ENCODE measurements around the gene CRADD.

The CRADD gene

GRCh38 chr12:93673084-93673483, 4.1 kb upstream of the CRADD start:
- DNase-seq: no peak

- no peak for DNase-seq
These were observed 2.8 kb upstream of the CRADD start for GRCh38 chr12:93674386-93674785.

DNA sequence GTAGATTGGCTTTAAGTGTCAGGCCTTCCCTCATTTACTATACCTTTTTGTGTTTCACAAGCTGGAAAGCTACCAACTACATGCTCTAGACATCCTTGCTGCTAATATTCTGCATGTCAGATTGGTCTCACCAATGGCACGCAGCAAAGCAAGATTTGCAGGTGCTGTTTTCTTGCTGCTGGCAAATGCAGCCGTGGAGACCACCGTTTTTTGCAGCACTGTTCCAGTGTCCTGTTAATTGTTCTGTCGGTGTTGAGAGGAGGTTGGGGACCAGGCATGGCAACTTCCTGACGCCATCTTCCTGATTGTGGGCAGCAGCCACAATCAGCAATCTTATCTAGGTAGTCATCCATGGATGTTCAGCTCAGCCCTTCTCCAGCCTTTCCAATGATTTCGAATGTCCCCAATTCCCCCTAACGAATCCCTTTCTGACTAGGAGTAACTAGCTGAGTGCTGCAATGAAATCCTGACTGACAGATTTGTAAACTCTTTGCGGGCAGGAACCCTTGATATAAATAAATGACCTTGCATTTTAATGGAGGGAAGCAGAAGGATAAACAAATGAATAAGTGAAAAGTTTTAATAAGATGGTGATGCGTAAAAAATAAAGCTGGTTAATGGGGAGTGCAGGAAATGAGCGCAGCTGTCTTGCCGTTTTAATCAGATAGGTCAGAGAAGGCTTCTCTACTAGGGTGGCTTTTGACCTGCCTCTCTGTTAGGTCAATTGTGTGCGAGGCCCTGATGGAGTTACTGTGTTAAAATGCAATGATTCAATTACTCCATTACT, 574 bp upstream of the CRADD start:
- no peak for DNase-seq

- DNase-seq: no peak
These were observed 1.6 kb downstream of the CRADD start for GRCh38 chr12:93678779-93679178.

GRCh38 chr12:93679308-93679925, 2.2 kb downstream of the CRADD start:
- no peak for DNase-seq

- no peak for DNase-seq
These were observed 2.8 kb downstream of the CRADD start for GRCh38 chr12:93680006-93680405.

- DNase-seq: no peak
These were observed 5.7 kb downstream of the CRADD start for GRCh38 chr12:93682846-93683261.

DNA sequence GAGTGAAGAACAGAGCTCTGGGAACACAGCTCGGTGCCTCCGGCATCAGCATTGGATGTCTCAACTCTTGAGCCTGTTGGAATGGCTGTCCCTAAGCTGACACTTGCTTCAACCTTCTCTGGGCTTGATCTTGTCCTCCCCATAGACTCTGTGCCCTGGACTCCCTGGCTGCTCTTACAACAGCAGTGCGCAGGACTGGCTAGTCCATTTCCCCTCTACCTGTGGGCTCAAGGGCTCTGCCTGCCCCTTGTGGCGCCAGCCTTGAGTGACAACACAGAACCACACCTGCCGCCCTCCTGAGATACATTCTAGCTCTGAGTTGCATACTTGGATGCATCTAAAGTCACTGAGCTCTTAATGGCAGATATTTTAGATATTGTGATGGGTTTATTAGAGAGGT, 6.2 kb downstream of the CRADD start:
- no peak for DNase-seq

- no peak for DNase-seq
These were observed 7.5 kb downstream of the CRADD start for GRCh38 chr12:93684716-93685115.

- no peak for DNase-seq
These were observed 9.6 kb downstream of the CRADD start for GRCh38 chr12:93686572-93687356.

DNA sequence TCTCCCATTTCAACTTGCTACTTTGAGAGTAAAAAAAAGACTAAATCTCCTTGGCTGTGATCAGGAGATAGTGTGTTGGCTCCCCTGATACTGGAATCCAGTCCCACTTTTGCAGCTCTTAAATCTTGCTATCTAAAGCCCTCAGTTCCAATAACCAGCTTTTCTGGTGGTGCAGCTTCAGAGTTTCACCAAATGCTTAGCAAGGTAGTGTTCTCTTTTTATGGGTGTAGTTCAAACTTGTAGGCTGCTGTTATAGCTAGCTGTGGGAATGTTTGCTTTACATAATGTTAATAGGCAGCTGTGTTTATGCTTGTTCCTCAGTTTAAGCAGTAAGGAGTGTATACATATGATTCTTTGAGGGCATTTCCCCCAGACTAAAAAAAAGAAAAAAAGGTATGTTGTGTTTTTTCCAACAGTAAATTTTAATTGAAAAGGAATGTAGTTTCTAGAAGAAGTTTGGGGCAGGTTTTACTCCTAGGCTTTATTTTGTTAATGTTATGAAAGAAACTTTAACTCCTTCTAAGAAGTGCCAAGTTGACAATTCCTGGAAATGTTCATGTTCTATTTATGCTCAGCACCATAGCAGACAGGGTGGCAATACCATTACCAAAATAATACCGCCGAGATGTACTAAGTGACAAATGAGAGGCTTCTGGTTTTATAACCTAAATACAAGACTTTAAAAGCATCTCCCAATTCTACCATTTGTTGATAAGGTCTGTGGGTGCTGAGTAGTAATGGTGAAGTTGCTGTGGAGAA, 12.1 kb downstream of the CRADD start:
- no peak for DNase-seq

GRCh38 chr12:93696462-93696861, 19.3 kb downstream of the CRADD start:
- DNase-seq: no peak

DNA sequence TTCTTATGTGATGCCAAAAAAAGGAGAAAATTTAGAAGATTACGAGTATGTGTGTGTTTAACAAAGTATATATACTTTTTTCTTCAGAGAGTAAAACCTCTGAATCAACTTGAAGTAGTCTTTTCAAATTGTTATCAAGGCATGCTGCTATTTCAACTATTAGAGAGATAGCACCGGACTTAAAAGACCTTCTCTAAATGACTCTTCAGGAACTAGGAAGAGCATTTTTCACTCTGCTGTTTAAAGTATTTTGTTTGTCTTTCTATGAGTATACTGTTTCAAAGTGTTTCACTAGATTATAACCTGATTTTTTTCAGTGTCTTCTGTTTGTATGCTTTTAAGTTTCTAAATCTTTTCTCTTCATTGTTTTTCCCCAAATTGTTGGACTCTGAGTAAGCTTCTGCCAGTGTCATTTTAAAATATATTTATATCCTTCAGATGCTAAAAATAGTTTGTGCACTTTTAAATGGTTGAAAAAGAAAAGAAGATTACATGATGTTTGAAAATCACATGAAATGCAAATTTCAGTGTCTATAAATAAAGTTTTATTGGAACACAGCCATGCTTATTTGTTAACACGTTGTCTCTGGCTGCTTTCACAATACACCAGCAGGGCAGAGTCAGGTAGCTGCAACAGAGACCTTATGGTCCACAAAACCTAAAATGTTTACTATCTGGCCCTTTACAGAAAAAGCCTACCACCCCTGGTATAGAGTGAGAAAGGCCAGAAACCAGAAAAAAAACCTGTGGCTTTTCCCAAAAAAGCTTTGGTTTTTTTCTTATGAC, 21.3 kb downstream of the CRADD start:
- DNase-seq: no peak

DNA sequence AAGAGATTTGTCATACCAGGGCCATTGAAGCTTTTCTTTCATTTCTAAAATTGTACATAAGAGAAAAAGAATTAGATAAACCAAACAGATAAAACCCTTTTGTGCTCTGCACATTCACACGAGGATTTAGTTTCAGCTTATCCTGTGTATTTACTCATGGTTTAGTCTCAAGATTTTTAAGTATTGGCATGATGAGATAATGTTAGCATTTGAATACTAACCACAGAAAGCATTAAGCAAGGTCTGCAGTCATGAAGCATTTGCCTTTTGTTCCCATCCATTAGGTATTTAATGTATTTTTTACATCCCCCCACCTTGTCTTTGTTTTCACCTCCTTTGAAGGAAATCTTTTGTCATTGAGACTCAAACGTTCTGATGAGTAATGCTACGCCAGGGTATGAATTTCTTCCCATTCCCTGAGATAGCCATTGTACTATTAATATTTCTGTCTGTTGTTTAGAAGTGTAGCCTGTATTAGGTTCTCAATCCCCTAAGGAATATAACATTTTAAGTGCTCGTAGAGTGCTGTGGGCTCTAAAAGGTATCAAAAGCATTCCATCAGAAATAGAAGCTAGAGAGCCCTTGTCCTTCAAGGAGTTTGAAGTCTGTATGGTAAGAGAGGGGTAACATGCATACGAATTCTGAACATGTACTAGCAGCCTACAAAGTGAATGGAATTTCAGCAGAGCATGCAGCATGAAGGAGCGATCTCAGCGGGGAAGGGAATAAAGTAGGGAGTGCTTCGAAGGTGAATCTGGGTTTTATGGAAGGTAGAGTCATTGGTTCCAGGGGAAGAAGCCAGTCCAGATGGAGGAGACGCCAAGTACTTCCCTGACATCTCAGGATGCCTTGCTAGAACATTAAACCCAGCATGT, 22.3 kb downstream of the CRADD start:
- peak; percentile 90 to 92 for DNase-seq

DNA sequence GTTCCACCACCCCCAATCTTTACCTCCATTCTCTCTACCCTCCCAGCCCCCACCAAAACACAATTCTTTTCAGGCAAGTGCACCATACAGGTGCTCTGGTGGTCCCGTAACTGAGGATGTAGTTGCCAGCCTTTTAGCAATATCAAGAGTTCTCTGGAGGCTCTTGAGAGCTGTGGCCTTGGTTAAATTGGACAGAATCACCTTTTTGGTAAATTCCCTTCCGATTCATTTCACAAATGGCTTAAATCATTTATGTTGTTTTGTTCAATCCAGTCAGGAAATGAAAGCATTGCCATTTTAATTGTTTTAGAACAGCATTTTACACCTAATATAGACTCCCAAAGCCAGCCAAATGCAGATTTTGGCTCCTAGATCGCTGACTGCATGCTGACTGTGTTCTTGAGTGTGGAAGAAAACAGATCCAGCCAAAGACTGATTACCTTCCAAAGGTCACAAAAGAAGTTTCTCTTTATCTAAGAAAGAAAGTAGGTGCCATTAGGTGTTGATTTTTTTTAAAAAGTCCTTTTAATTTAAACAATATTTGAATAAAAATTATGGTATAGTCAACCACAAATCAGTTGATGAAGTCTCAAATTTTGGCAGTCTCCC, 25.6 kb downstream of the CRADD start:
- DNase-seq: no peak

DNA sequence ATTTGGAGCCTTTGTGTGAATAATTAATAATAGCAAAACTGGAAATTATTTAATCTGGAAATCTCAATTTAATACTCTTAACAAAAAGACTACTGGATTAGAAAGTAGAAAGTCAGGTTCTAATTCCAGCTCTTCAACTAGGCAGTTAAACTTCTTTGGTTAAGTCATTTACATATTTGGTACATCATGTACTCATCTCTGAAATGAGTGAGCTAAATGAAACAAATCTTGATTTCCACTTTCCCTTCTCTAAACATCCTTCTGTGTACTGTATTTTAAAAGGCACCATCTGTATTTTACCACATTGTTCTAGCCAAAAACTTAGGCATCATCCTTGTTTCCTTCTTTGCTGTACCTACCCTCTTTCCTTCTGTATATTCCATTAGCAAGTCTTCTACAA, 26.9 kb downstream of the CRADD start:
- no peak for DNase-seq

DNA sequence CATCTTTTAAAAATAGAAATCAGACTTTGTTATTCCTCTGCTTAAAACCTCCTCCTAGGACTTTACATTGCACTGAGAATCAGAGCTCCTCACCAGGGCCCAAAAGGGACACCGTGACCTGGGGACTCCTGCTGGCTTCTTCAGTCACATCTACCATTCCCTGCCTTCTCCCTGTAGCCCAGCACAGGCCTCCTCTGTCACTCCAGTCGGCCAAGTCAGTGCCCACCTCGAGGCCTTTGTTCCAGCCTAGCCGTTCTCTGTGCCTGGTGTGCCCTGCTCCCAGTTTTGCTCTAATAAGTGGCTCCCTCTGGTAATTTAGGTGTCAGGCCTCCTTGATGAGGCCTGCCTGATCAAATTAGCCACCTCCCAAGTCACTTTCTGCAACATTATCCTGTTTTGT, 27.4 kb downstream of the CRADD start:
- no peak for DNase-seq

DNA sequence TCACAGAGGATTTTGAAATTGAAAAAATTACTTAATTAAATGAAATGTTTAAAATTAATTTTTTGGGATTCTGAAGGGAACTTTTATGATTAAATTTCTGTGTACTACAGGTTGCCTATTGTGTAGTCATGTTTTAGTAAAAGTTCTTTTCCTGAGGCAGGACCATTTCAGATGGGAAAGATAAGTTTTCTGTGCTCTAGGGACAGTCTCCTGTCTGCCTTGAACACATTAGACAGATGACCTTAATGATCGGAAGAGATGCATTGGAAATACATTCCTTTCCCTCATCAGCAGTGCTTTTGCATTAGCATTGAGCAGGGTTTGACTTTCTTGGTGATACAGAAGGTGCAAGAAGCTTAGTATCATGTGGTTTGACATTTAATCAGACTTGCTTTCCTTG, 28.1 kb downstream of the CRADD start:
- DNase-seq: no peak

DNA sequence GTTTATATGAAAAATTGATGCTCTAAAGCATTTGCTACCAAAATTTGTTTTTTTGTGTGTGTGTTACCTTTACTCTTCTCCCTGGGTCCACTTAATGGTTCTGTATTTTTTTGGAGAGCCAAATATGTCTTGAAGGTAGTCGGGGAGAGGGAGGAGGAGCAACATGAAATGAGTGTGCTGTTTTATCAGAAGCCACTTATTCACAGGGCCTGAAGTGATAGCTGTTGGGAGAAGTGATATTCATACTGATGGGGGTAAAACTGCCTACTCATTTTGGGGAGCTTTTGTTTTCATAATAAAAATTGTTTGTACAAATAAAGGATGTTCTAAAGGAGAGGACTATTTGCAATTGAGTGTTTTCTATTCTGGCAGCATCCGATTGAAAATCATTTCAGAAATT, 29.2 kb downstream of the CRADD start:
- no peak for DNase-seq

DNA sequence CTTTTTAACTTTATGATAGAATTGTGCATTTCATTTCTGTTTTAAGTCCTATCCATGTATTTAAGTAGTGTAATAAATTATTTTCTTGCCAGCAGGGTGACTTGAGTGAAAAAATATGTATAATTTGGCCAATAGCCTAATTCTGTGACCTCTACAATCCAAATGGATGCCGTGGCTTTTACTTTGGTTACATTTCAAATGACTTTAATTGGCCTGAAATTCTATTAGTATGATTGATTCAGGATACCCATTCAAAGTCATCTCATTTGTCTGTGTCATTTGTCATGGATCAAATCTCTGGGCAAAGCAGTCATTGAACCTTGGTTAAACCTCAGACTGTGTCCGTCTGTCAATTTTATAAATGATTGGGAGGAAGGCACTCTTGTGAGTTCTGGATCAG, 29.6 kb downstream of the CRADD start:
- no peak for DNase-seq

DNA sequence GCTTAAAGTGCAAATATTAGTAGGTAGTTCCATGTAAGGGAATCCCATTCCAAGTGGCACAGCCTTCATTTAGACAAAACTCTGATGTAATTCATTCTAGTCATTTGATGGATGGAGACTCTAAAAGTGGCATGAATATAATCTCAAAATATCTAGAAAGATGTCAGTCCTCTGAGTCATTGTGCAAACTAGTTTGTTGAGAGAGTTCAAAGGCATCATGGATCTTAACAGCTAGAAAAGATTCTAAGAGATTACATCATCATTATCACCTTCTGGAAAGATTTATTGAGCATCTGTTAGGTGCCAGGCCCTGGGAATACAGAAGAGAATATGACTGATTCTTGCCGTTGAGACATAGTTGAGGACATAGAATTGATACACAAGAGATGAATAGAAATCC, 30.7 kb downstream of the CRADD start:
- DNase-seq: no peak
